ENCODE measurements around the gene ACTG2. TPM values are rescaled to one million over a fixed set of nuclear protein-coding genes. Genes with fewer than 3 reads are reported as not detected.

ACTG2 gene
- total RNA-seq (10 to 100 TPM; 20.5 to 82.9 TPM), polyA plus RNA-seq (10 to 100 TPM; 33.7 to 55.7 TPM)
- long read RNA-seq, donor 1, transcript ACTG2-207 (4 exons, 540 nt) = minor isoform, 5 of 89 reads
- long read RNA-seq, donor 1, transcript ACTG2-201 (9 exons, 1,530 nt) = major isoform, 43 of 89 reads
- long read RNA-seq, donor 1, partial matches to known transcripts = 31 of 89 reads
- long read RNA-seq, donor 1, other reads (novel, unspliced or antisense) = 6 of 89 reads
- long read RNA-seq, donor 2, transcript ACTG2-201 (9 exons, 1,530 nt) = major isoform, 14 of 37 reads
- long read RNA-seq, donor 2, partial matches to known transcripts = 14 of 37 reads
- long read RNA-seq, donor 2, other reads (novel, unspliced or antisense) = 5 of 37 reads
- long read RNA-seq, donor 3, transcript ACTG2-201 (9 exons, 1,530 nt) = major isoform, 14 of 27 reads
- long read RNA-seq, donor 3, partial matches to known transcripts = 11 of 27 reads
- long read RNA-seq, donor 3, other reads (novel, unspliced or antisense) = 0 of 27 reads
- long read RNA-seq, donor 4, transcript ACTG2-201 (9 exons, 1,530 nt) = major isoform, 12 of 22 reads
- long read RNA-seq, donor 4, partial matches to known transcripts = 5 of 22 reads
- long read RNA-seq, donor 4, other reads (novel, unspliced or antisense) = 0 of 22 reads
- long read RNA-seq, donor 5, transcript ACTG2-201 (9 exons, 1,530 nt) = major isoform, 57 of 89 reads
- long read RNA-seq, donor 5, partial matches to known transcripts = 26 of 89 reads
- long read RNA-seq, donor 5, other reads (novel, unspliced or antisense) = 0 of 89 reads

- 81 to 87% methylated on average over 15 of the region's 15 CpGs for WGBS, 2 donors
- H3K36me3 ChIP-seq (ENCODE audit: control insufficient read depth in 4 of 4, insufficient read depth in 4 of 4, low read length in 4 of 4) = no peaks in the 10 kb centered on the region
- ATAC-seq (ENCODE audit: insufficient read depth, low FRiP score) (no peak), DNase-seq (peak in 2 of 3 donors; percentile 11 to 30)
- TF ChIP-seq CTCF (IDR thresholded peaks at IDR 0.05; ENCODE audit: control extremely low read depth, extremely low read depth) = no peak
- H3K27me3 ChIP-seq (ENCODE audit: control insufficient read depth in 3 of 3, insufficient read depth in 3 of 3, low read length in 2 of 3) = peaks cover 0 to 4% (median 2%) of the 10 kb centered on the region in 3 donors
- H3K9me3 ChIP-seq (ENCODE audit: control insufficient read depth in 4 of 4, insufficient read depth in 3 of 4, low read length in 3 of 4) = no peaks in the 10 kb centered on the region
- peak within 1 kb of the TSS; percentile 18 for H3K4me3 ChIP-seq
- H3K27ac ChIP-seq (ENCODE audit: low read depth in 1 of 2, low read length in 1 of 2) = peak within 1 kb of the TSS in 1 of 2 donors; percentile 44
- no peaks in the 10 kb centered on the region for H3K4me1 ChIP-seq (ENCODE audit: control insufficient read depth in 5 of 5, insufficient read depth in 5 of 5, low read length in 5 of 5)
- H3K9ac ChIP-seq (ENCODE audit: insufficient read depth in 1 of 2, low read length in 2 of 2) = no peak within 1 kb of the TSS
Measured at GRCh38 chr2:73892631-73893329, at the start of gene ACTG2. Gene ACTG2, plus strand, starts transcription at chr2:73893008. Its CDS starts 8,304 bp downstream, at chr2:73901312.

- DNase-seq (no peak), ATAC-seq (ENCODE audit: insufficient read depth, low FRiP score) (no peak)
- TF ChIP-seq CTCF (IDR thresholded peaks at IDR 0.05; ENCODE audit: control extremely low read depth, extremely low read depth) = no peak
- H3K27me3 ChIP-seq (ENCODE audit: control insufficient read depth in 3 of 3, insufficient read depth in 3 of 3, low read length in 2 of 3) = no peaks in the 10 kb centered on the region
- H3K4me3 ChIP-seq = no peak overlapping the region
- no peaks in the 10 kb centered on the region for H3K9me3 ChIP-seq (ENCODE audit: control insufficient read depth in 4 of 4, insufficient read depth in 3 of 4, low read length in 3 of 4)
- peaks cover 14 to 33% (median 20%) of the 10 kb centered on the region in 4 donors for H3K36me3 ChIP-seq (ENCODE audit: control insufficient read depth in 4 of 4, insufficient read depth in 4 of 4, low read length in 4 of 4)
- 22 to 46% methylated on average over 2 of the region's 2 CpGs for WGBS, 2 donors
- no peak overlapping the region for H3K27ac ChIP-seq (ENCODE audit: low read depth in 1 of 2, low read length in 1 of 2)
- peaks cover 0 to 3% (median 0%) of the 10 kb centered on the region in 5 donors for H3K4me1 ChIP-seq (ENCODE audit: control insufficient read depth in 5 of 5, insufficient read depth in 5 of 5, low read length in 5 of 5)
- no peak overlapping the region for H3K9ac ChIP-seq (ENCODE audit: insufficient read depth in 1 of 2, low read length in 2 of 2)
Measured at GRCh38 chr2:73844087-73844486, 48.7 kb upstream of the ACTG2 start.

- Histone ChIP-seq H3K4me3 (no peak overlapping the region), H3K27me3 (ENCODE audit: control insufficient read depth in 3 of 3, insufficient read depth in 3 of 3, low read length in 2 of 3) (no peaks in the 10 kb centered on the region), H3K4me1 (ENCODE audit: control insufficient read depth in 5 of 5, insufficient read depth in 5 of 5, low read length in 5 of 5) (peaks cover 0 to 2% (median 0%) of the 10 kb centered on the region in 5 donors), H3K36me3 (ENCODE audit: control insufficient read depth in 4 of 4, insufficient read depth in 4 of 4, low read length in 4 of 4) (peaks cover 29 to 54% (median 41%) of the 10 kb centered on the region in 4 donors), H3K9me3 (ENCODE audit: control insufficient read depth in 4 of 4, insufficient read depth in 3 of 4, low read length in 3 of 4) (no peaks in the 10 kb centered on the region), H3K27ac (ENCODE audit: low read depth in 1 of 2, low read length in 1 of 2) (no peak overlapping the region), H3K9ac (ENCODE audit: insufficient read depth in 1 of 2, low read length in 2 of 2) (no peak overlapping the region)
- no peak for TF ChIP-seq CTCF (IDR thresholded peaks at IDR 0.05; ENCODE audit: control extremely low read depth, extremely low read depth)
- ATAC-seq (ENCODE audit: insufficient read depth, low FRiP score) = no peak
- WGBS, 2 donors = 95 to 98% methylated on average over 2 of the region's 2 CpGs
- DNase-seq = no peak
Measured at GRCh38 chr2:73850009-73850408, 42.8 kb upstream of the ACTG2 start.

All from lung (tissue), 16 donors.